Measurements from ENCODE around the gene CCDC138.

GRCh38 chr2:108896741-108897140, 110.2 kb downstream of the CCDC138 start:
- TF ChIP-seq CTCF (IDR thresholded peaks at IDR 0.05): no peak
- TF ChIP-seq POLR2A (IDR thresholded peaks at IDR 0.05): no peak
